Mammary epithelial cell (primary cell): ENCODE measurements around the gene STRN3.

Experiments
- EZH2 ChIP-seq: IDR thresholded peaks from 2 replicates; pipeline ENCODE4 v1.6.1; 2012; ENCODE audit warnings: low read length, inconsistent platforms, borderline replicate concordance
- TF ChIP-seq, protein P1 (sequence below), 2 donors: IDR thresholded peaks in 1 of 2; conservative IDR thresholded peaks in 1 of 2; 2 replicates each; pipeline ENCODE4 v1.5.1; 2011 to 2012; ENCODE audit warnings: inconsistent platforms in 2 of 2, low read length in 2 of 2, mild to moderate bottlenecking in 2 of 2, control low read depth in 1 of 2, low read depth in 1 of 2; ENCODE audit not compliant: insufficient read depth in 1 of 2; ENCODE audit errors: extremely low read depth in 1 of 2

DNA sequence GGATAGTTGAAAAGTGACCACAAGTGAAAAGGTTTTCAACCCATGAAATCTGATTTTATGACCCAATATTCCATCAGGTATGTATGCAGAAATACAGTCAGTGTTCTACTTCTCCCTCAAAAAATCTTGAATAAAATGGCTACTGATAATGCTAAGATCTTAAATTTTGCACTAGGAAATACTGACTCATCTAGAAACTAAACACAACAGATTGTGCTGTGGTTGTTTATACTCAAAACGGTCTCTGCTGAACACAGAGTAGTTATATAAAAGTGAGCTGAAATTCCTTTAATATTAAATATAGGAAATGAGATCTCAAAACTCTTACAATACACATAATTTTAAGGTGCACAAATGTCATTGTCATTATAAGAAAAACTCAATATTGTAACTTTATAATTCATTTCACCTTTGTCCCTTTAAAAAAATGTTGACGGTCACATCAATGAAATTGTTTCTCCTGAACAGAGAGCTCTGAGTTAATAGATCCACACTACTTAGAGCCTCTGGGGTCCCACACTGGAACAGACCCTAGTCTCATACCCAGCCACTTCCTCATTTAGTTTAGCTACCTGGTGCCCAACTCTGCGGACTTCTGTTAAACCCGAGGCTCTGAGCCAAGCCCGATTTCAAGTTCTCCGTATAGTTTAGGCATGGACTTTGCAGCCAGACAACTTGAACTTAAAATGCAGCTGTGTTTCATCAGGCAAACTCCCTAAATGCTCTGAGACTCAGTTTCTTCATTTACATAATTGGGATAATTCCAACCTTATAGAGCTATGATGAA, 142.5 kb downstream of the STRN3 start:
- TF ChIP-seq, protein P1, sequence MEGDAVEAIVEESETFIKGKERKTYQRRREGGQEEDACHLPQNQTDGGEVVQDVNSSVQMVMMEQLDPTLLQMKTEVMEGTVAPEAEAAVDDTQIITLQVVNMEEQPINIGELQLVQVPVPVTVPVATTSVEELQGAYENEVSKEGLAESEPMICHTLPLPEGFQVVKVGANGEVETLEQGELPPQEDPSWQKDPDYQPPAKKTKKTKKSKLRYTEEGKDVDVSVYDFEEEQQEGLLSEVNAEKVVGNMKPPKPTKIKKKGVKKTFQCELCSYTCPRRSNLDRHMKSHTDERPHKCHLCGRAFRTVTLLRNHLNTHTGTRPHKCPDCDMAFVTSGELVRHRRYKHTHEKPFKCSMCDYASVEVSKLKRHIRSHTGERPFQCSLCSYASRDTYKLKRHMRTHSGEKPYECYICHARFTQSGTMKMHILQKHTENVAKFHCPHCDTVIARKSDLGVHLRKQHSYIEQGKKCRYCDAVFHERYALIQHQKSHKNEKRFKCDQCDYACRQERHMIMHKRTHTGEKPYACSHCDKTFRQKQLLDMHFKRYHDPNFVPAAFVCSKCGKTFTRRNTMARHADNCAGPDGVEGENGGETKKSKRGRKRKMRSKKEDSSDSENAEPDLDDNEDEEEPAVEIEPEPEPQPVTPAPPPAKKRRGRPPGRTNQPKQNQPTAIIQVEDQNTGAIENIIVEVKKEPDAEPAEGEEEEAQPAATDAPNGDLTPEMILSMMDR (conservative IDR thresholded peaks at IDR 0.05 in 1 of 2, IDR thresholded peaks at IDR 0.05 in 1 of 2; ENCODE audit: extremely low read depth in 1 of 2, insufficient read depth in 1 of 2, low read depth in 1 of 2, low read length in 2 of 2) = no peak
- TF ChIP-seq EZH2 = no peak
